Suprapubic skin (tissue), 3 donors: ENCODE data around the gene EGLN1.

Experiments used
- POLR2A ChIP-seq, 2 donors: fragments of 450-650 bp; IDR thresholded peaks; one replicate each; pipeline ENCODE4 v1.6.1; 2017; ENCODE audit warnings: antibody characterized with exemption in 2 of 2, mild to moderate bottlenecking in 2 of 2, moderate library complexity in 2 of 2
- TF ChIP-seq, protein P1 (sequence below), 2 donors: fragments of 200-600 bp in 1 of 2; fragments of 450-650 bp in 1 of 2; sonication (generic) in 1 of 2; IDR thresholded peaks; one replicate each; pipeline ENCODE4 v1.5.1; 2016 to 2019; ENCODE audit warnings: antibody characterized with exemption in 2 of 2, mild to moderate bottlenecking in 1 of 2, moderate library complexity in 1 of 2

DNA sequence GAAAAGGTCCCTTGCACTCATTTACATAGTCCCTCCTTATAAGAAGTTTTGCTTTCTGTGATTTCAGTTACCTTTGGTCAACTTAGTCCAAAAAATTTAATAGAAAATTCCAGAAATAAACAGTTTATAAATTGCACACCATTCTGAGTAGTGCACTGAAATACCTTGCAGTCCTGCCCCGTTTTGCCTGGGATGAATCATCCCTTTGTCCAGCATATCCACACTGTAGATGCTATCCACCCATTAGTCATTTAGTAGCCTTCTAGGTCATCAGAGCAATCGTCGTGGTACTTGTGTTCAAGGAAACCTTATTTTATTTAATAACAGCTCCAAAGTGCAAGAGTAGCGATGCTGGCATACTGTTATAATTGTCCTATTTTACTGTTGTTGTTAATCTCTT, 46.0 kb downstream of the EGLN1 start:
- TF ChIP-seq, protein P1, sequence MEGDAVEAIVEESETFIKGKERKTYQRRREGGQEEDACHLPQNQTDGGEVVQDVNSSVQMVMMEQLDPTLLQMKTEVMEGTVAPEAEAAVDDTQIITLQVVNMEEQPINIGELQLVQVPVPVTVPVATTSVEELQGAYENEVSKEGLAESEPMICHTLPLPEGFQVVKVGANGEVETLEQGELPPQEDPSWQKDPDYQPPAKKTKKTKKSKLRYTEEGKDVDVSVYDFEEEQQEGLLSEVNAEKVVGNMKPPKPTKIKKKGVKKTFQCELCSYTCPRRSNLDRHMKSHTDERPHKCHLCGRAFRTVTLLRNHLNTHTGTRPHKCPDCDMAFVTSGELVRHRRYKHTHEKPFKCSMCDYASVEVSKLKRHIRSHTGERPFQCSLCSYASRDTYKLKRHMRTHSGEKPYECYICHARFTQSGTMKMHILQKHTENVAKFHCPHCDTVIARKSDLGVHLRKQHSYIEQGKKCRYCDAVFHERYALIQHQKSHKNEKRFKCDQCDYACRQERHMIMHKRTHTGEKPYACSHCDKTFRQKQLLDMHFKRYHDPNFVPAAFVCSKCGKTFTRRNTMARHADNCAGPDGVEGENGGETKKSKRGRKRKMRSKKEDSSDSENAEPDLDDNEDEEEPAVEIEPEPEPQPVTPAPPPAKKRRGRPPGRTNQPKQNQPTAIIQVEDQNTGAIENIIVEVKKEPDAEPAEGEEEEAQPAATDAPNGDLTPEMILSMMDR (IDR thresholded peaks at IDR 0.05), result no peak
- no peak for TF ChIP-seq POLR2A (IDR thresholded peaks at IDR 0.05)
